Large intestine (tissue), 3 donors: ENCODE data around the gene FOXL3. TPM values are rescaled to one million over a fixed set of nuclear protein-coding genes. Genes with fewer than 3 reads are reported as not detected.

Experiments
- DNase-seq, 2 donors: peaks; one replicate each; pipeline versions ENCODE4 v3.0.0 to v3.0.0-alpha.2; 2013
- H3K27ac ChIP-seq: one replicate; pipeline ENCODE4 v1.5.1; 2013; ENCODE audit warnings: low read length
- H3K27me3 ChIP-seq: 2 replicates; pipeline ENCODE4 v1.6.1; 2013; ENCODE audit warnings: low read length; ENCODE audit not compliant: control insufficient read depth, insufficient read depth
- H3K36me3 ChIP-seq: 2 replicates; pipeline ENCODE4 v1.6.1; 2013; ENCODE audit warnings: low read length; ENCODE audit not compliant: control insufficient read depth, insufficient read depth
- H3K4me1 ChIP-seq: one replicate; pipeline ENCODE4 v1.6.1; 2013; ENCODE audit warnings: low read length; ENCODE audit not compliant: control insufficient read depth, insufficient read depth
- H3K4me3 ChIP-seq: one replicate; pipeline ENCODE4 v1.5.1; 2013; ENCODE audit warnings: low read length
- H3K9me3 ChIP-seq: one replicate; pipeline ENCODE4 v1.6.1; 2013; ENCODE audit warnings: mild to moderate bottlenecking, low read depth, low read length, moderate library complexity; ENCODE audit not compliant: control insufficient read depth
- WGBS: methylation state at CpG from one replicate; pipeline ENCODE4 v1.1.5; 2013; ENCODE audit warnings: low lambda C conversion rate; ENCODE audit not compliant: insufficient coverage; 5-methylcytosine and 5-hydroxymethylcytosine counted together
- polyA plus RNA-seq: library from polyadenylated mRNA; unstranded; fragments of 120-200 nt; gene quantifications from one replicate; pipeline ENCODE4 v1.2.1, GENCODE V29; 2013

The FOXL3 gene
- polyA plus RNA-seq, 1 donor: 0.09 TPM

- peaks cover 92% of the 10 kb centered on the region for H3K36me3 ChIP-seq
- H3K27me3 ChIP-seq: no peaks in the 10 kb centered on the region
- peaks cover 31% of the 10 kb centered on the region for H3K4me1 ChIP-seq
- peaks cover 6% of the 10 kb centered on the region for H3K9me3 ChIP-seq
- H3K4me3 ChIP-seq: no peak overlapping the region
- no peak for DNase-seq
- 90% methylated on average over 4 of the region's 20 CpGs for WGBS
- H3K27ac ChIP-seq: no peak overlapping the region
Measured at GRCh38 chr7:248732-249435, 41.1 kb upstream of the FOXL3 start.

GRCh38 chr7:249989-250388, 40.0 kb upstream of the FOXL3 start:
- peaks cover 92% of the 10 kb centered on the region for H3K36me3 ChIP-seq
- WGBS: 57% methylated on average over 3 of the region's 12 CpGs

GRCh38 chr7:250523-250922, 39.4 kb upstream of the FOXL3 start:
- Histone ChIP-seq H3K36me3 (peaks cover 91% of the 10 kb centered on the region), H3K27ac (no peak overlapping the region), H3K4me3 (no peak overlapping the region), H3K27me3 (no peaks in the 10 kb centered on the region), H3K4me1 (peaks cover 26% of the 10 kb centered on the region), H3K9me3 (peaks cover 12% of the 10 kb centered on the region)
- WGBS: no CpG with 5 or more reads among the region's 15 CpGs
- no peak for DNase-seq

More at GRCh38 chr7:249989-250388, 40.0 kb upstream of the FOXL3 start:
- Histone ChIP-seq H3K27me3 (no peaks in the 10 kb centered on the region), H3K4me1 (peaks cover 31% of the 10 kb centered on the region), H3K4me3 (no peak overlapping the region), H3K27ac (no peak overlapping the region), H3K9me3 (peaks cover 11% of the 10 kb centered on the region)
- no peak for DNase-seq

- Histone ChIP-seq H3K9me3 (peaks cover 16% of the 10 kb centered on the region), H3K4me3 (no peak overlapping the region), H3K27ac (no peak overlapping the region), H3K4me1 (peaks cover 21% of the 10 kb centered on the region), H3K27me3 (no peaks in the 10 kb centered on the region), H3K36me3 (peaks cover 93% of the 10 kb centered on the region)
- no CpG with 5 or more reads among the region's 20 CpGs for WGBS
- DNase-seq: no peak
Measured at GRCh38 chr7:251005-251404, 39.0 kb upstream of the FOXL3 start.

GRCh38 chr7:251446-252175, 38.4 kb upstream of the FOXL3 start:
- no peak for DNase-seq
- peaks cover 22% of the 10 kb centered on the region for H3K9me3 ChIP-seq
- peaks cover 16% of the 10 kb centered on the region for H3K4me1 ChIP-seq
- H3K27ac ChIP-seq: no peak overlapping the region
- H3K4me3 ChIP-seq: no peak overlapping the region
- no peaks in the 10 kb centered on the region for H3K27me3 ChIP-seq
- WGBS: 100% methylated on average over 1 of the region's 21 CpGs
- peaks cover 95% of the 10 kb centered on the region for H3K36me3 ChIP-seq

- H3K9me3 ChIP-seq: peaks cover 29% of the 10 kb centered on the region
- no peak for DNase-seq
- no peaks in the 10 kb centered on the region for H3K27me3 ChIP-seq
- no peak overlapping the region for H3K4me3 ChIP-seq
- H3K27ac ChIP-seq: no peak overlapping the region
- peaks cover 99% of the 10 kb centered on the region for H3K36me3 ChIP-seq
- H3K4me1 ChIP-seq: peaks cover 8% of the 10 kb centered on the region
- no CpG with 5 or more reads among the region's 29 CpGs for WGBS
Measured at GRCh38 chr7:252216-252965, 37.6 kb upstream of the FOXL3 start.

- Histone ChIP-seq H3K4me3 (no peak overlapping the region), H3K4me1 (peaks cover 2% of the 10 kb centered on the region), H3K9me3 (peaks cover 31% of the 10 kb centered on the region), H3K27me3 (no peaks in the 10 kb centered on the region), H3K36me3 (peaks cover 99% of the 10 kb centered on the region), H3K27ac (no peak overlapping the region)
- no CpG with 5 or more reads among the region's 22 CpGs for WGBS
- no peak for DNase-seq
Measured at GRCh38 chr7:252981-253380, 37.0 kb upstream of the FOXL3 start.

- Histone ChIP-seq H3K9me3 (peaks cover 34% of the 10 kb centered on the region), H3K4me1 (no peaks in the 10 kb centered on the region), H3K4me3 (no peak overlapping the region), H3K27me3 (no peaks in the 10 kb centered on the region), H3K27ac (no peak overlapping the region), H3K36me3 (peaks cover 99% of the 10 kb centered on the region)
- DNase-seq: no peak
- no CpG with 5 or more reads among the region's 41 CpGs for WGBS
Measured at GRCh38 chr7:253581-254336, 36.2 kb upstream of the FOXL3 start.

GRCh38 chr7:254337-255037, 35.5 kb upstream of the FOXL3 start:
- Histone ChIP-seq H3K9me3 (peaks cover 41% of the 10 kb centered on the region), H3K36me3 (peaks cover 99% of the 10 kb centered on the region), H3K4me3 (no peak overlapping the region), H3K27ac (no peak overlapping the region), H3K4me1 (no peaks in the 10 kb centered on the region), H3K27me3 (no peaks in the 10 kb centered on the region)
- WGBS: no CpG with 5 or more reads among the region's 31 CpGs
- no peak for DNase-seq
